DOHH2 (cell line): ENCODE data around the gene BEND3.

Experiments used
- H3F3A ChIP-seq: fragments of 200-600 bp; sonication (generic), shearing (Covaris generic); 2 replicates; pipeline ENCODE4 v1.6.0; 2016; ENCODE audit warnings: antibody characterized with exemption, mild to moderate bottlenecking; ENCODE audit not compliant: control insufficient read depth, insufficient read depth
- H3K27ac ChIP-seq: fragments of 200-600 bp; sonication (generic); 2 replicates; pipeline ENCODE4 v1.5.1; 2014; ENCODE audit warnings: low read depth, mild to moderate bottlenecking, low read length, moderate library complexity
- H3K27me3 ChIP-seq: fragments of 200-600 bp; sonication (generic); 2 replicates; pipeline ENCODE4 v1.6.1; 2014; ENCODE audit warnings: mild to moderate bottlenecking, low read length, mixed read lengths; ENCODE audit not compliant: control insufficient read depth
- H3K36me3 ChIP-seq: fragments of 200-600 bp; sonication (generic); 2 replicates; pipeline ENCODE4 v1.6.1; 2014; ENCODE audit warnings: mild to moderate bottlenecking, low read length, moderate library complexity, mixed read lengths; ENCODE audit not compliant: control insufficient read depth
- H3K4me1 ChIP-seq: fragments of 200-600 bp; sonication (generic); 2 replicates; pipeline ENCODE4 v1.6.1; 2014; ENCODE audit warnings: mild to moderate bottlenecking, low read length, mixed read lengths; ENCODE audit not compliant: control insufficient read depth
- H3K4me2 ChIP-seq: fragments of 200-600 bp; sonication (generic); 2 replicates; pipeline ENCODE4 v1.6.0; 2014; ENCODE audit warnings: mild to moderate bottlenecking, low read length, moderate library complexity
- H3K4me3 ChIP-seq: fragments of 200-600 bp; sonication (generic); 2 replicates; pipeline ENCODE4 v1.5.1; 2014; ENCODE audit warnings: mild to moderate bottlenecking, low read length, mixed read lengths
- H3K79me2 ChIP-seq: fragments of 200-600 bp; sonication (generic); 2 replicates; pipeline ENCODE4 v1.6.1; 2014; ENCODE audit warnings: mild to moderate bottlenecking, low read length, mixed read lengths; ENCODE audit not compliant: control insufficient read depth
- H3K9me2 ChIP-seq: fragments of 200-600 bp; sonication (generic); replicated peaks from 2 replicates; pipeline ENCODE4 v1.6.1; 2014; ENCODE audit warnings: mild to moderate bottlenecking, low read length, mixed read lengths; ENCODE audit not compliant: control insufficient read depth
- H3K9me3 ChIP-seq: fragments of 200-600 bp; sonication (generic); 2 replicates; pipeline ENCODE4 v1.6.1; 2014; ENCODE audit warnings: antibody characterized with exemption, low read length, mixed read lengths; ENCODE audit not compliant: control insufficient read depth, insufficient read depth
- H4K20me1 ChIP-seq: fragments of 200-600 bp; sonication (generic); 2 replicates; pipeline ENCODE4 v1.6.0; 2014; ENCODE audit warnings: low read depth, mild to moderate bottlenecking, antibody characterized with exemption, low read length, moderate library complexity; ENCODE audit not compliant: control insufficient read depth, insufficient read depth
- CTCF ChIP-seq: fragments of 200-600 bp; sonication (generic); IDR thresholded peaks from one replicate; pipeline ENCODE4 v1.5.1; 2014; ENCODE audit warnings: antibody characterized with exemption, mild to moderate bottlenecking, low read depth, low read length; ENCODE audit not compliant: poor library complexity, severe bottlenecking
- EZH2phosphoT487 ChIP-seq: fragments of 200-600 bp; sonication (generic); IDR thresholded peaks from 2 replicates; pipeline ENCODE4 v1.6.1; 2017; ENCODE audit warnings: borderline replicate concordance, mild to moderate bottlenecking, antibody characterized with exemption, low read length, moderate library complexity, mixed read lengths

BEND3 gene

GRCh38 chr6:107106165-107106564, 9.2 kb downstream of the BEND3 start:
- no peak overlapping the region for H3K27ac ChIP-seq
- no peaks in the 10 kb centered on the region for H3F3A ChIP-seq
- H3K4me2 ChIP-seq = no peak overlapping the region
- peaks cover 8% of the 10 kb centered on the region for H3K4me1 ChIP-seq
- no peaks in the 10 kb centered on the region for H4K20me1 ChIP-seq
- peaks cover 5% of the 10 kb centered on the region; the same call in 1 of the 2 replicates for H3K79me2 ChIP-seq
- no peak overlapping the region for H3K4me3 ChIP-seq
- no peak for TF ChIP-seq EZH2phosphoT487
- TF ChIP-seq CTCF = no peak
- no peaks in the 10 kb centered on the region for H3K36me3 ChIP-seq
- H3K27me3 ChIP-seq = no peaks in the 10 kb centered on the region
- H3K9me2 ChIP-seq = no peaks in the 10 kb centered on the region
- no peaks in the 10 kb centered on the region for H3K9me3 ChIP-seq

GRCh38 chr6:107105511-107106116, 9.7 kb downstream of the BEND3 start:
- Histone ChIP-seq H3F3A (no peaks in the 10 kb centered on the region), H3K79me2 (peaks cover 5% of the 10 kb centered on the region; the same call in 1 of the 2 replicates), H3K27me3 (no peaks in the 10 kb centered on the region), H3K4me1 (peaks cover 10% of the 10 kb centered on the region), H3K4me2 (no peak overlapping the region), H3K9me3 (no peaks in the 10 kb centered on the region), H4K20me1 (no peaks in the 10 kb centered on the region), H3K4me3 (no peak overlapping the region), H3K9me2 (no peaks in the 10 kb centered on the region), H3K27ac (no peak overlapping the region), H3K36me3 (no peaks in the 10 kb centered on the region)
- no peak for TF ChIP-seq EZH2phosphoT487
- no peak for TF ChIP-seq CTCF

DNA sequence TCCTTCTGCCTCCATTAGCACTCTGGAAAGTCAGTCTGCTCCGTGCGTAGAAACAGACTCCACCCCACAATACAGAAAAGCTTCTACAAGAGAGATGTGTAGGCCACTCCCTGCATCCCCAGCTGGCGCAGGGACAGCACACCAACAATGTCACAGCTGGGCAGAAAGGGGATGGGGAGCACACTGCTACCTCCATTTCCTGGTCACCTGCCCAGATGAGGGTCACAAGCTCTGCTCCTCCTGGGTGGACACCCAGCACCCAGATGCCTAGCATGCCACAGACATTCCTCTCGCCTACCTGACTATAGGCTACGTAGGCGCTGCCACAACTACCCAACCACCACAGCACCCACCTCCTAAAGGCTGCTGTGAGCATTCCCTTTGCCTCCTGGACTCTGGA, 12.2 kb downstream of the BEND3 start:
- no peaks in the 10 kb centered on the region for H3F3A ChIP-seq
- no peak overlapping the region for H3K27ac ChIP-seq
- H3K4me2 ChIP-seq = no peak overlapping the region
- no peaks in the 10 kb centered on the region for H3K27me3 ChIP-seq
- H3K4me1 ChIP-seq = peaks cover 10% of the 10 kb centered on the region
- H3K9me2 ChIP-seq = no peaks in the 10 kb centered on the region
- TF ChIP-seq EZH2phosphoT487 = no peak
- no peak for TF ChIP-seq CTCF
- no peak overlapping the region for H3K4me3 ChIP-seq
- no peaks in the 10 kb centered on the region for H3K9me3 ChIP-seq
- no peaks in the 10 kb centered on the region for H3K36me3 ChIP-seq
- no peaks in the 10 kb centered on the region for H4K20me1 ChIP-seq
- H3K79me2 ChIP-seq = 0 out of 2 replicates have a peak, but pooled peaks cover 2% of the 10 kb centered on the region
